Measurements from ENCODE around the gene GIT1.
A peak's percentile ranks its signal among the peaks of the same experiment; 100 is the strongest.

Gene GIT1, protein sequence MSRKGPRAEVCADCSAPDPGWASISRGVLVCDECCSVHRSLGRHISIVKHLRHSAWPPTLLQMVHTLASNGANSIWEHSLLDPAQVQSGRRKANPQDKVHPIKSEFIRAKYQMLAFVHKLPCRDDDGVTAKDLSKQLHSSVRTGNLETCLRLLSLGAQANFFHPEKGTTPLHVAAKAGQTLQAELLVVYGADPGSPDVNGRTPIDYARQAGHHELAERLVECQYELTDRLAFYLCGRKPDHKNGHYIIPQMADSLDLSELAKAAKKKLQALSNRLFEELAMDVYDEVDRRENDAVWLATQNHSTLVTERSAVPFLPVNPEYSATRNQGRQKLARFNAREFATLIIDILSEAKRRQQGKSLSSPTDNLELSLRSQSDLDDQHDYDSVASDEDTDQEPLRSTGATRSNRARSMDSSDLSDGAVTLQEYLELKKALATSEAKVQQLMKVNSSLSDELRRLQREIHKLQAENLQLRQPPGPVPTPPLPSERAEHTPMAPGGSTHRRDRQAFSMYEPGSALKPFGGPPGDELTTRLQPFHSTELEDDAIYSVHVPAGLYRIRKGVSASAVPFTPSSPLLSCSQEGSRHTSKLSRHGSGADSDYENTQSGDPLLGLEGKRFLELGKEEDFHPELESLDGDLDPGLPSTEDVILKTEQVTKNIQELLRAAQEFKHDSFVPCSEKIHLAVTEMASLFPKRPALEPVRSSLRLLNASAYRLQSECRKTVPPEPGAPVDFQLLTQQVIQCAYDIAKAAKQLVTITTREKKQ

DNA sequence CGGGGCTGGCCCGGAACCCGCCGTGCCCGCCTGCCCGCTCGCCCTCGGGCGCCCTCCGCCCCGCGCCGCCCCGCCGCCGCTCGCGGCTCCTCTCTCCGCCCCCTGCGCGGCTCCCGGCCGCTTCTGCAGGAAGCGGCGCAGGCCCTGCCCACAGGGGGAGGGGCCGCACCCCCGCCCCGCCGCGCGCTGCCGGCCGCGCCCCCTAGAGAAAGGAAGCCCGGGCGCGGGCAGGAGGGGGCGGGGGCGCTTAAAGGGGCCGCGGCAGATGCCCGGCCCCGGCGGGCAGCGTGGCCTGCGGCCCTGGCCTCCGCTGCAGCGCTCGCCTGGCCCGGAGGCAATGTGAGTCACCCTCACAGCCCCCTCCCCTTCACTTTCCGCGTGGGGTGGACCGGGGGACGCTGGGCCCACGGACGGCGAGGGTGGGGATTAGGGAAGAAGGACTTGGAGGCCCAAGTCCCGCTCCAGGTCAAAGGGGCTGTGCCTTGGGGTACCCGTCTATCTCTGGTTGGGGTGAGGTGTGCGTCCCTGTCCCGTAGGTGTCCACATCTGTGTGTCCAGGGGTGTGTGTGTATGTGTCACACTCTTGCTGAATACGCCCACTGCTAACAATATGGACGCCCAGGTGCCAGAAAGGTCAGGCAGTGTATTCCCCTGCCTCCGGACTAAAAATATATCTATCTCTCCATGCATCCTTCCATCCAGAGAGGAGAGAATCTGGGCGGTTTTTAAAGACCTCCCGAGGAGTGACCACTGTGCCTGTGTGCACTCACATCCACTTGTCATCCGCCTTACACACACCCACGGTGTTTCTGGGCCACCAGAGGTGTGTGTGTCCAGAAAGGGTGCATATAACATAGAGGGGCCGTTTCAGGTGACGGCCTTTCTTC is at the start of gene GIT1:
GIT1 (minus strand) TSS at position 125 of the 887 bp plus-strand sequence. CDS start 270 bp downstream, outside the sequence.
- DNase-seq (ENCODE audit: low read depth, low spot score): no peak
- peak within 1 kb of the TSS; percentile 52 for H3K27ac ChIP-seq

GRCh38 chr17:29633886-29634285 is 44.4 kb upstream of the GIT1 start:
- H3K27ac ChIP-seq: no peak overlapping the region
- DNase-seq (ENCODE audit: low read depth, low spot score): no peak

GRCh38 chr17:29630630-29631193 is 41.3 kb upstream of the GIT1 start:
- DNase-seq (ENCODE audit: low read depth, low spot score): no peak
- no peak overlapping the region for H3K27ac ChIP-seq

DNA sequence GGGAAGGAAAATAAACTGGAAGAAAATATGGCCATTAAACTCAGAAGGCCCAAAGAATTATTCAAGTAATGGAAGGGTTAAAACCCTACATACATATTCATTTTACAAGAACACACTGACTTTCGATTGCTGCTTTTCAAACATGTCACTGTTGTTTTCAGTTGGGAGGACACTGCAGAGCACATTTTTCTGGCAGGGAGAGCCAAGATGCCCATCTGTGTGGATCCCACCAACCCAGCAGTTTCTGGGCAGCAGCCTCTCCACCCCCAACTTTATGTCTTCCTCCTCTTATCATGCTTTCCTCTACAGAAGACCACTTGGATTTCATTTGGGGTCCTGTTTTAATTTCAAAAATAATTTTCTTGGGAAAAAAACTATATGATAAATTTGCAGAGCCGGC is 40.4 kb upstream of the GIT1 start:
- no peak for DNase-seq (ENCODE audit: low read depth, low spot score)
- no peak overlapping the region for H3K27ac ChIP-seq

GRCh38 chr17:29628644-29629043 is 39.2 kb upstream of the GIT1 start:
- no peak overlapping the region for H3K27ac ChIP-seq
- DNase-seq (ENCODE audit: low read depth, low spot score): no peak

DNA sequence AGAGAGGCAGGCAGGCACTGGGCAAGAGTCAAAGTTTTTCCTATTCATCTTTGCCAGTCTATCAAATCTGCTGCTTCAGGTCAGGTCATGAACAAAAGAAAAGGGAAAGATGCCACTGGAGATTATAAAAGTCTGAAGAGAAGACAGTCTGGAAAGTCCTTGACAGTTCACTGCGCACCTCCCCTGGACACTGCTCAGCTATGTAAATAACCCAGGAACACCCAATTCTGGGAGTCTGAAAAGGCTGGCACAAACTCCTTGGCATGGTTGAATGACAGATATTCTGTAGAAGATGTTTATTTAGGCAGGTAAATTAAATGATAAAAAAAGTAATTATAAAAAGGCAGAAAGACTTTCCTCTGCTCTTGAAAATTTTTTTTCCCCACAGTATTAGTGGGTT is 38.5 kb upstream of the GIT1 start:
- DNase-seq (ENCODE audit: low read depth, low spot score): no peak
- no peak overlapping the region for H3K27ac ChIP-seq

DNA sequence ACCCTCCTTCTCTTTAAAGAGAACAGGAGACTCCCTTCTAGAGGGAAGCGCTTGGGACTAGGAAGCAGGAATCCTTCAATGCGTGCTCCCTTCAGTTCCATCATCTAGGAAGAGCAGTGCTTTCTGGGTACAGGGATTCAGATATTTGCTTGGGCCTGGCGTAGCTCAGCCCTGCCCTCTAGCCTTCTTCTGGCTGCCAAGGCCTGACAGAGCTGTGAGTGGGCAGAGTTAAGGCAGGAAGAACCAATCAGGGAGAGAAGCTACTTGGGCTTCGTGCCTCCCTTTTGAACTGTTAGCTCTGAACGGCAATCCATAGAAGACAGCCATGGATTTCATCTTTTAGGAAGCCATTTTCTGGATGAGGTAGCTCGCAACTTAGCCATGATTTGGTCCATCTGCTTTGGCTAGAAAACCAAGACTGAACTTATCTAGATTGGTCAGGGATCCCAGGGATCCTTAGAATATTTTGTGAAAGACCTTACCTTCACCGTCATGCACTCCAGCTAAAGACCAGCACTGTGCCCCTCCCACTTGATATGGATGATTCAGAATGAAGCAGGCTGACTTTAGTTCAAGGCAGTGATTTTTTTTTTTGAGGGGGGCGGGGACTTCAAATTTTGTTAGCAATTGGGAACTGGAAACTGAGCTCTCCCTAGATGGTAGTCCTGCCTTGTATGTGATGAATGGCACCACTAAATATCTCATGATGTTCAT is 35.7 kb upstream of the GIT1 start:
- DNase-seq (ENCODE audit: low read depth, low spot score): no peak
- H3K27ac ChIP-seq: peak overlapping the region; percentile 80

GRCh38 chr17:29624586-29624985 is 35.1 kb upstream of the GIT1 start:
- no peak for DNase-seq (ENCODE audit: low read depth, low spot score)
- H3K27ac ChIP-seq: peak overlapping the region; percentile 80

DNA sequence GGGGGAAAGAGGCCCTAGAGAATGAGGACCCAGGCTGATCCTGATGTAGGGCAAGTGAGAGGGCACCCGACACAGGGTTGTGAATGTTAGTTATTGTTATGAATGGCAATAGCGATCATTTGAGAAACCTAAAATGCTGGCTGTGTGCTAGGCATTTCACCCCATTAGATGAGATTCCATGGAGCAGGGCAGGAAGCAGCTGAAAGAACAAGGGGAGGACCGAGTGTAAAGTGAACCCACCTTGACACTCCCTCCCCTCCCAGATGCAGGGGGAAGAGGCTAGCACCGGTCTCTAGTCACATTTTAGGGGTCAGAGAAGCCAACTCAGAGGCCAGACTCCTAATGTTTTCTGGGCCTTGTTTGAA is 33.8 kb upstream of the GIT1 start:
- no peak for DNase-seq (ENCODE audit: low read depth, low spot score)
- peak overlapping the region; percentile 80 for H3K27ac ChIP-seq

DNA sequence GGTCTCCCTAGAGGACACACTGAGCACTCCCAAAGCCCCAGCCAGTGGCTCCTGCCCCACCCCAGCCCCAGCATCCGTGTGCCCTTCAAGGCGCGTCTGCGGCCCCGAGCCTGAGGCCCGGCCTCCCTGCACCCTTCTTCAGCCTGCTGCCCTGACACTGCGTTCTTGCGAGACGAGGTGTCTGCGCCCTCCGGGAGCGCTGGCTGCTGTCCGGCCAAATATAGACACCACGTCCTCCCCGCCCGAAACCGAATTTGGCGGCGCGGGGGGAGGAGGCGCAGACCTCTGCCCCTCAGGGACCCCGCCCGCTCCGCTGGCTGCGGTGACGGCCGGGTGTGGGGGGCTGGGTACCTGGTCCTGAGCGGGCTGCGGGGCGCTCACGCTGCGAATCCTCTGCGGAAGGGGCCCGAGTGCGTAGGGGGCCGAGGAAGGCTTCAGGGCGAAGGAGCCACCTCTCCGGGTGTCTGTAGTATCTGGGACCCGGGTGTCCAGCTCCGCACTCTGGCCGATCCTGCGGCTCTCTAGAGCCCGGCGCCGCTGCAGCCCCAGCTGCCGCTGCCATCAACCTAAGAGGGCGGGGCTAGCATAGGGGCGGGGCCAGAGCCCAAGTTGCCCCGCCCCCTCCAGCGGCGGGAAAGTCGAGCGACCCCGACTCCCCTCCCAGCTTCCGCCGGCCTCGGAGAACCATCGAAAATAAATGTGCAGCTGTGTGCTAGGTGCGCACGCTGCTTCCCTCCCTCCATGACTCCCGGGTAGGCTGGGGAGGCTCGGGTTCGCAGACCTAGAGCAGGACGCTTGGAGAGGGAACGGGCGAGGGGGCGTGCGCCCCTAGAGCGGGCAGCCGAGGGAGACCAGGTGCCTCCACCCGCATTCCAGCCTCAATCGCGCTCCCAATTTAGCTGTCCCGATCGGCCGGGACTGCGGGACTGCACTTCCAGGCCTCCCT is 33.2 kb upstream of the GIT1 start, which contains the start of gene CORO6:
CORO6 (minus strand) TSS at position 576 of the 946 bp plus-strand sequence. CDS start 1,491 bp downstream, outside the sequence.
- H3K27ac ChIP-seq: peak within 1 kb of the TSS; percentile 80
- DNase-seq (ENCODE audit: low read depth, low spot score): no peak

- no peak overlapping the region for H3K27ac ChIP-seq
- DNase-seq (ENCODE audit: low read depth, low spot score): no peak
These were observed 32.3 kb upstream of the GIT1 start for GRCh38 chr17:29621751-29622194.

DNA sequence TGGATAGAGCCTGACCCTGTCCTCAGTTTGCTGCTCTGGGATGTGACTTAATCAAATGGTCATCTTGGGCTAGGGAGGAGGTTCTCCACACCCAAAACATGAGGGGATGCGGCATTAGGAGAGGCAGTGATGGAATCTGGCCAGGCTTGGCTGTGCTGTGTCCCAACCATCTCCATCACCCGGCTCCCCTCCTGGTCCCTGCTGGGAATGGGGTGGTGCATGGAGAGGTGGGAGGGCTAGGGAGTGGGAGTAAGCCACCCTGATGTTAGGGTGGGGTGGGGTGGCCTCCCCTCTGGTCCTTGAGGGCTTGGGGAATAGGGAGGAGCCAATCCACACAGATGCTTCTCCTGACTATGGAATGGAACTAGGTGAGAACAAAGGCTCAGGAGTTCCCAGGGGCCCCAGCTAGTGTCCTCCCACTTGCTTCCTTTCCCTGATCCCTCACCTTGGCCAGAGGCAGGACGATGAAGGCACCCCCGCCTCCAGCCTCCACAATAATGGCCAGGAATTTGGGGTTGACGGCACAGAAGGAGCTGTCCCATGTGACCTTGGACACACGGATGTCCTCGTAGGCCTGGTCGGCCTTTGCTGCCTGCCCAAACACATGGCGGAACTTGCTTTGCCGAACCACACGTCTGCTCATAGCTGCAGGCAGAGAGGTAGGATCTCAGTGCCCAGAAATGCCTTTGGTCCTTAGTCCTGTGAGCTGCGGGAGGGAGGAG is 31.5 kb upstream of the GIT1 start:
- no peak for DNase-seq (ENCODE audit: low read depth, low spot score)
- H3K27ac ChIP-seq: no peak overlapping the region

- DNase-seq (ENCODE audit: low read depth, low spot score): no peak
- no peak overlapping the region for H3K27ac ChIP-seq
These were observed 30.8 kb upstream of the GIT1 start for GRCh38 chr17:29620271-29620670.

DNA sequence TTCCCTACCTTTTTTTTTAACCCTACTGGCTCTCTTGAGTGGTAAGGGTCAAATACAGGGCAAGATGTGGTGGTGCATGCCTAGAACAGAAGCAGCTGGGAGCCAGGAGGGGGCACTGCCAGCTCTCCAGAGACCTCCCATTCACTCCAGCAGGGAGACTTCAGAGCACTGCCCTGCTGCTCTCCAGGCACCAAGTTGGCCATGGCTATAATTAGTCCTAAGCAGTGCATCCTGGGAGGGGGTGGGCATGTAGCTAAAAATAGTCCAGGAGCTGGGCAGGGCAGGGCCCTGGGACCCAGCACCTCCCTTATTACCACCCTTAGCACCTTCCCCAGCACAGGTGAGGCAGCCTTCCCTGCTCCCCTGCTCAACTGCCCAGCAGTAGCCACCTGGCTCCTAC is 29.8 kb upstream of the GIT1 start:
- DNase-seq (ENCODE audit: low read depth, low spot score): no peak
- H3K27ac ChIP-seq: no peak overlapping the region

DNA sequence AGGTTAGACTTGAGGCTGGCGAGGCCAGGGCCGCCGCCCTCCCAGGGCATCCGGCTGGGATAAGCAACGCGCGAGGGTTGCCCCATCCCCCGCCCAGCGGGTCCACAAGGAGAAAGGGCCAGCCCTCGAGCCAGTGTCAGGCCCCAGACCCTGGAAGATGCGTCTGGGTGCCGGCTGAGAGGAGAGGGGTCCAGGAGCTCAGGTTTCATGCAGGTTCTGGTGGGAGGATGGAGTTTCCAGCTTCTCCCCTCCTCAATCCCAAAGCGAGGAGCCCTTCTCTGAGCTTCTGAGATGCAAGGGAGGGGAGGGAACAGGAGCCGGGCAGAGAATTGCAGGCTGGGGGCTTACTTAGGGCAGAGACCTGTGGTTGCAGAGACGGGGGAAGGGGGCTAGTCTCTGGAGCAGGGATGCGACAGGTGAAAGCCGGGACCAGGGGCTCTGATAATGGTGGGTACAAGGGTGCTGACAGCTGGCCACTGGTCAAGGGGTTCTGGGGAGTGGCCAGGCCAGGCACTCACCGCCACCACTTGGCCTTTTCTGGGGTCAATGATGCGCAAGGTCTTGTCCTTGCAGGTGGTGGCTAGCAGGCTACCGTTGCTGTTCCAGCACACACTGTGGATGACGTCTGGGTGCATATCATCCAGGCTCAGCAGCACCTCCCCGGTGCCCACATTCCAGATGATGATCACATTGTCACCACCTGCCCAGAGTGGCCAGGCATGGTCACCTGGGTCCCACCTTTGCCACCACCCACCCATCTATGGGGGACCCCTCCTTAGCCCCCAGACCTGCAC is 29.0 kb upstream of the GIT1 start:
- DNase-seq (ENCODE audit: low read depth, low spot score): no peak
- H3K27ac ChIP-seq: no peak overlapping the region

DNA sequence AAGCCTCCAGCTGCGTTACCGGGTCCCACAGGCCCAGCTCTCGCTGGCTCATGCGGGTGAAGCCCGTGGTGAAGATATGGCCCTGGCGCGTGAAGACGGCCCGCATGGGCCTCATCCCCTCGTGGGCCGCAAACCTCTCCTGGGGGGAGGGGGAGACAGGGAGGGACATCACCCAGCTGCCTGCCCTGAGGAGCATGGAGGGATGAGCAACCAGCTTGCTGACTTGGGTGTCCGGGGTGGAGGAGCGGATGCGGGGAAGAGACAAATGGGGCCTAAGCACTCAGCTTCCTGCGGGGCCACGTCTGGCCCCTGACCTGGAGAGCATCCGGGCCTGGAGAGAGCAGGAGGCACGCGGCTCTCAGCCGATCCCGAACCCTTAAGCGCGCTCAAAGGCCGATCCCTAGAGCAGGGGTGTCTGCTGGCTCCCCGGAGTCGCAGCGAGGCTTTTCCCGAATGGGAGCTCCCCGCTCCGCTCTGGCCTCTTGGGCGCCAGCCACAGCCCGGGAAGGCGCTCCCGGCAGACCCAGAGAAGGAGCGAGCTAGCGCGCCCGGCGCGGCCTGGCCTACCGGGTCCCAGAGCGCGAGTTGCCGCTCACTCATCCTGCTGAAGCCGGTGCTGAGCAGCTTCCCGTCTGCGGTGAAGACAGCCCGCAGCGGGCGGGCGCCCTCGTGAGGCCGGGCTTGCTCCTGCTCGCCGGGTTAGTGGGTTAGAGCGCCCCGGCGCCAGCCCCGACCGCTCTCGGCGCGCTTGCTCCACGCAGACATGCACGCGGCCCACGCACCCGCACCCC is 28.2 kb upstream of the GIT1 start:
- peak overlapping the region; percentile 42 for H3K27ac ChIP-seq

More for the DNA sequence above, 28.2 kb upstream of the GIT1 start:
- DNase-seq (ENCODE audit: low read depth, low spot score): no peak
